HL-60 (cell line): ENCODE results near the gene ATAD2B.

Source experiments
- DNase-seq, 2 experiments: peaks; one replicate each; pipeline ENCODE4 v3.0.0-alpha.2; 2010 to 2020; ENCODE audit warnings: low read depth in 1 of 2, low spot score in 1 of 2
- H3K27ac ChIP-seq: fragments of 250-450 bp; sonication (Bioruptor Pico); replicated peaks from 2 replicates; pipeline ENCODE4 v1.5.1; 2020; ENCODE audit warnings: mild to moderate bottlenecking, moderate library complexity
- H3K27me3 ChIP-seq: fragments of 250-450 bp; sonication (Bioruptor Pico); 2 replicates; pipeline ENCODE4 v1.5.1; 2021; ENCODE audit warnings: mild to moderate bottlenecking, moderate library complexity; ENCODE audit not compliant: insufficient read depth, poor library complexity, severe bottlenecking
- H3K4me3 ChIP-seq: replicated peaks from 2 replicates; pipeline ENCODE4 v1.5.1; 2011; ENCODE audit warnings: mild to moderate bottlenecking, control low read depth, low read length; ENCODE audit not compliant: insufficient read depth
- GABPA ChIP-seq: IDR thresholded peaks from 2 replicates; pipeline ENCODE4 v1.6.1; 2012; ENCODE audit warnings: low read depth
- POLR2AphosphoS5 ChIP-seq: IDR thresholded peaks from 2 replicates; pipeline ENCODE4 v1.6.1; 2012; ENCODE audit warnings: low read depth
- SPI1 ChIP-seq: IDR thresholded peaks from 2 replicates; pipeline ENCODE4 v1.6.1; 2012; ENCODE audit warnings: low read depth, mild to moderate bottlenecking, borderline replicate concordance
- TF ChIP-seq, protein P1 (sequence below): IDR thresholded peaks from one replicate; pipeline ENCODE4 v1.5.1; 2011; ENCODE audit warnings: low read length, control low read depth, inconsistent platforms; ENCODE audit not compliant: insufficient read depth
- TF ChIP-seq, protein P2 (sequence below): IDR thresholded peaks from 2 replicates; pipeline ENCODE4 v1.6.1; 2012; ENCODE audit warnings: low read depth; ENCODE audit not compliant: insufficient replicate concordance

ATAD2B gene

GRCh38 chr2:23712756-23713151, 214.2 kb downstream of the ATAD2B start:
- DNase-seq: no peak
- H3K27me3 ChIP-seq: no peaks in the 10 kb centered on the region
- no peak overlapping the region for H3K4me3 ChIP-seq
- no peak overlapping the region for H3K27ac ChIP-seq
- no peak for TF ChIP-seq POLR2AphosphoS5
- no peak for TF ChIP-seq SPI1
- TF ChIP-seq GABPA: no peak
- TF ChIP-seq, protein P1, sequence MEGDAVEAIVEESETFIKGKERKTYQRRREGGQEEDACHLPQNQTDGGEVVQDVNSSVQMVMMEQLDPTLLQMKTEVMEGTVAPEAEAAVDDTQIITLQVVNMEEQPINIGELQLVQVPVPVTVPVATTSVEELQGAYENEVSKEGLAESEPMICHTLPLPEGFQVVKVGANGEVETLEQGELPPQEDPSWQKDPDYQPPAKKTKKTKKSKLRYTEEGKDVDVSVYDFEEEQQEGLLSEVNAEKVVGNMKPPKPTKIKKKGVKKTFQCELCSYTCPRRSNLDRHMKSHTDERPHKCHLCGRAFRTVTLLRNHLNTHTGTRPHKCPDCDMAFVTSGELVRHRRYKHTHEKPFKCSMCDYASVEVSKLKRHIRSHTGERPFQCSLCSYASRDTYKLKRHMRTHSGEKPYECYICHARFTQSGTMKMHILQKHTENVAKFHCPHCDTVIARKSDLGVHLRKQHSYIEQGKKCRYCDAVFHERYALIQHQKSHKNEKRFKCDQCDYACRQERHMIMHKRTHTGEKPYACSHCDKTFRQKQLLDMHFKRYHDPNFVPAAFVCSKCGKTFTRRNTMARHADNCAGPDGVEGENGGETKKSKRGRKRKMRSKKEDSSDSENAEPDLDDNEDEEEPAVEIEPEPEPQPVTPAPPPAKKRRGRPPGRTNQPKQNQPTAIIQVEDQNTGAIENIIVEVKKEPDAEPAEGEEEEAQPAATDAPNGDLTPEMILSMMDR: no peak
- TF ChIP-seq, protein P2, sequence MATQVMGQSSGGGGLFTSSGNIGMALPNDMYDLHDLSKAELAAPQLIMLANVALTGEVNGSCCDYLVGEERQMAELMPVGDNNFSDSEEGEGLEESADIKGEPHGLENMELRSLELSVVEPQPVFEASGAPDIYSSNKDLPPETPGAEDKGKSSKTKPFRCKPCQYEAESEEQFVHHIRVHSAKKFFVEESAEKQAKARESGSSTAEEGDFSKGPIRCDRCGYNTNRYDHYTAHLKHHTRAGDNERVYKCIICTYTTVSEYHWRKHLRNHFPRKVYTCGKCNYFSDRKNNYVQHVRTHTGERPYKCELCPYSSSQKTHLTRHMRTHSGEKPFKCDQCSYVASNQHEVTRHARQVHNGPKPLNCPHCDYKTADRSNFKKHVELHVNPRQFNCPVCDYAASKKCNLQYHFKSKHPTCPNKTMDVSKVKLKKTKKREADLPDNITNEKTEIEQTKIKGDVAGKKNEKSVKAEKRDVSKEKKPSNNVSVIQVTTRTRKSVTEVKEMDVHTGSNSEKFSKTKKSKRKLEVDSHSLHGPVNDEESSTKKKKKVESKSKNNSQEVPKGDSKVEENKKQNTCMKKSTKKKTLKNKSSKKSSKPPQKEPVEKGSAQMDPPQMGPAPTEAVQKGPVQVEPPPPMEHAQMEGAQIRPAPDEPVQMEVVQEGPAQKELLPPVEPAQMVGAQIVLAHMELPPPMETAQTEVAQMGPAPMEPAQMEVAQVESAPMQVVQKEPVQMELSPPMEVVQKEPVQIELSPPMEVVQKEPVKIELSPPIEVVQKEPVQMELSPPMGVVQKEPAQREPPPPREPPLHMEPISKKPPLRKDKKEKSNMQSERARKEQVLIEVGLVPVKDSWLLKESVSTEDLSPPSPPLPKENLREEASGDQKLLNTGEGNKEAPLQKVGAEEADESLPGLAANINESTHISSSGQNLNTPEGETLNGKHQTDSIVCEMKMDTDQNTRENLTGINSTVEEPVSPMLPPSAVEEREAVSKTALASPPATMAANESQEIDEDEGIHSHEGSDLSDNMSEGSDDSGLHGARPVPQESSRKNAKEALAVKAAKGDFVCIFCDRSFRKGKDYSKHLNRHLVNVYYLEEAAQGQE: no peak

- TF ChIP-seq, protein P1: no peak
- TF ChIP-seq GABPA: no peak
- TF ChIP-seq, protein P2: no peak
- no peak for TF ChIP-seq SPI1
- no peak for TF ChIP-seq POLR2AphosphoS5
- Histone ChIP-seq H3K27me3 (no peaks in the 10 kb centered on the region), H3K27ac (no peak overlapping the region), H3K4me3 (no peak overlapping the region)
- DNase-seq: no peak
Observed at GRCh38 chr2:23711979-23712755, 214.8 kb downstream of the ATAD2B start.

GRCh38 chr2:23709311-23709710, 217.6 kb downstream of the ATAD2B start:
- Histone ChIP-seq H3K27ac (no peak overlapping the region), H3K4me3 (no peak overlapping the region), H3K27me3 (no peaks in the 10 kb centered on the region)
- no peak for DNase-seq
- TF ChIP-seq, protein P2: no peak
